ENCODE measurements around the gene MYL12A. TPM values are rescaled to one million over a fixed set of nuclear protein-coding genes. Genes with fewer than 3 reads are reported as not detected.
"Not testable (repeated sequence)": the region's sequence is repeated elsewhere in the genome, so short reads cannot be mapped to it uniquely, and the experiment has no call there.

The MYL12A gene
- 755 and 992 TPM in 2 replicates for total RNA-seq

GRCh38 chr18:3247240-3248061, at the start of gene MYL12A:
MYL12A (plus strand) TSS chr18:3247801; CDS start chr18:3253248, 5,447 bp downstream.
- no peak for TF ChIP-seq CTCF (conservative IDR thresholded peaks at IDR 0.05; ENCODE audit: low read depth, low read length)
- peak; percentile 94 for DNase-seq (ENCODE audit: low read depth)
- peak within 1 kb of the TSS; percentile 92 for H3K4me3 ChIP-seq (ENCODE audit: low read depth, low read length)

- DNase-seq (ENCODE audit: low read depth); H3K4me3 ChIP-seq (ENCODE audit: low read depth, low read length): not testable (repeated sequence)
Observed at GRCh38 chr18:3198260-3198860, 49.2 kb upstream of the MYL12A start.

GRCh38 chr18:3199942-3200645, 47.5 kb upstream of the MYL12A start:
- H3K4me3 ChIP-seq (ENCODE audit: low read depth, low read length): no peak overlapping the region
- DNase-seq (ENCODE audit: low read depth): no peak
- no peak for TF ChIP-seq CTCF (conservative IDR thresholded peaks at IDR 0.05; ENCODE audit: low read depth, low read length)

- no peak for TF ChIP-seq CTCF (conservative IDR thresholded peaks at IDR 0.05; ENCODE audit: low read depth, low read length)
- no peak overlapping the region for H3K4me3 ChIP-seq (ENCODE audit: low read depth, low read length)
- DNase-seq (ENCODE audit: low read depth): no peak
Observed at GRCh38 chr18:3205239-3205638, 42.4 kb upstream of the MYL12A start.

- peak; percentile 43 for DNase-seq (ENCODE audit: low read depth)
- H3K4me3 ChIP-seq (ENCODE audit: low read depth, low read length): no peak overlapping the region
- TF ChIP-seq CTCF (conservative IDR thresholded peaks at IDR 0.05; ENCODE audit: low read depth, low read length): no peak
Observed at GRCh38 chr18:3207565-3207964, 40.0 kb upstream of the MYL12A start.

GRCh38 chr18:3209859-3210569, 37.6 kb upstream of the MYL12A start:
- no peak for TF ChIP-seq CTCF (conservative IDR thresholded peaks at IDR 0.05; ENCODE audit: low read depth, low read length)
- no peak overlapping the region for H3K4me3 ChIP-seq (ENCODE audit: low read depth, low read length)
- DNase-seq (ENCODE audit: low read depth): no peak

All from epithelial cell of proximal tubule (primary cell).